Amniotic stem cell (primary cell): ENCODE data around the gene FERMT3.

Source experiments
- DNase-seq: peaks from one replicate; lab custom pipeline; 2025; lab: John Stamatoyannopoulos, UW

Gene FERMT3

GRCh38 chr11:64186492-64187165, 19.9 kb upstream of the FERMT3 start:
- no peak for DNase-seq

GRCh38 chr11:64192434-64192833, 14.1 kb upstream of the FERMT3 start:
- no peak for DNase-seq

- DNase-seq = no peak
These were observed 9.9 kb upstream of the FERMT3 start for GRCh38 chr11:64196626-64197025.

GRCh38 chr11:64198511-64198910, 8.0 kb upstream of the FERMT3 start:
- no peak for DNase-seq

GRCh38 chr11:64201543-64201942, 5.0 kb upstream of the FERMT3 start:
- DNase-seq = no peak

GRCh38 chr11:64202992-64203391, 3.5 kb upstream of the FERMT3 start:
- no peak for DNase-seq

GRCh38 chr11:64203421-64204079, 3.0 kb upstream of the FERMT3 start:
- DNase-seq = no peak

GRCh38 chr11:64204080-64204440, 2.5 kb upstream of the FERMT3 start:
- no peak for DNase-seq

GRCh38 chr11:64204464-64204989, 2.0 kb upstream of the FERMT3 start:
- peak; percentile 91 for DNase-seq

GRCh38 chr11:64207256-64208085, 950 bp downstream of the FERMT3 start:
- no peak for DNase-seq

GRCh38 chr11:64208086-64208795, 1.7 kb downstream of the FERMT3 start:
- no peak for DNase-seq

- no peak for DNase-seq
These were observed 2.5 kb downstream of the FERMT3 start for GRCh38 chr11:64208796-64209562.

GRCh38 chr11:64209563-64209843, 3.0 kb downstream of the FERMT3 start:
- no peak for DNase-seq

- DNase-seq = no peak
These were observed 3.9 kb downstream of the FERMT3 start for GRCh38 chr11:64210301-64211020.

GRCh38 chr11:64211181-64211872, 4.8 kb downstream of the FERMT3 start:
- DNase-seq = no peak

- DNase-seq = no peak
These were observed 10.4 kb downstream of the FERMT3 start for GRCh38 chr11:64216879-64217278.

GRCh38 chr11:64218628-64219353, 12.3 kb downstream of the FERMT3 start:
- no peak for DNase-seq

- no peak for DNase-seq
These were observed 12.8 kb downstream of the FERMT3 start for GRCh38 chr11:64219354-64219684.

GRCh38 chr11:64219755-64220154, 13.2 kb downstream of the FERMT3 start:
- no peak for DNase-seq

GRCh38 chr11:64220271-64220670, 13.8 kb downstream of the FERMT3 start:
- no peak for DNase-seq
